ENCODE data around the gene INSYN1. TPM values are rescaled to one million over a fixed set of nuclear protein-coding genes. Genes with fewer than 3 reads are reported as not detected.
"Not testable (repeated sequence)": the region's sequence is repeated elsewhere in the genome, so short reads cannot be mapped to it uniquely, and the experiment has no call there.

INSYN1 gene
- total RNA-seq, 1 experiment from 2014 or later: not detected

GRCh38 chr15:73737535-73737934 lies 15.6 kb downstream of the INSYN1 start:
- Histone ChIP-seq H3K9ac (ENCODE audit: low read length) (no peak overlapping the region), H3K9me2 (replicated peaks; ENCODE audit: low read length) (no peaks in the 10 kb centered on the region), H2AFZ (ENCODE audit: low read length) (no peak overlapping the region), H3K9me3 (ENCODE audit: low read length) (no peaks in the 10 kb centered on the region), H3K36me3 (ENCODE audit: low read depth, low read length) (no peaks in the 10 kb centered on the region), H3K27me3 (ENCODE audit: low read length) (no peaks in the 10 kb centered on the region), H3K27ac (ENCODE audit: low read length) (no peak overlapping the region), H3K4me2 (ENCODE audit: low read length) (no peak overlapping the region), H3K4me3 (ENCODE audit: low read length) (no peak overlapping the region), H3F3A (ENCODE audit: low read length, unreplicated experiment) (no peaks in the 10 kb centered on the region), H3K79me2 (ENCODE audit: low read length) (no peaks in the 10 kb centered on the region), H4K20me1 (ENCODE audit: low read length) (no peaks in the 10 kb centered on the region), H3K4me1 (ENCODE audit: insufficient read depth, low read length) (no peaks in the 10 kb centered on the region)
- DNase-seq (no peak), ATAC-seq (no peak)
- POLR2A ChIA-PET (ENCODE audit: unreplicated experiment): no interaction called here
- no peak for TF ChIP-seq EZH2phosphoT487 (IDR thresholded peaks at IDR 0.05; ENCODE audit: borderline replicate concordance, low read length)
- no peak for TF ChIP-seq EZH2 (IDR thresholded peaks at IDR 0.05; ENCODE audit: low read length, unreplicated experiment)
- no peak for TF ChIP-seq CTCF (conservative IDR thresholded peaks at IDR 0.05; ENCODE audit: low read depth, low read length)
- no TSS peak for BruUV-seq (replicated peaks)
- intact Hi-C loops (cut with micrococcal nuclease): no loop called here
- CTCF ChIA-PET: no interaction called here

GRCh38 chr15:73732930-73733329 lies 20.2 kb downstream of the INSYN1 start:
- ChIA-PET CTCF (no interaction called here), POLR2A (ENCODE audit: unreplicated experiment) (no interaction called here)
- TF ChIP-seq EZH2phosphoT487 (IDR thresholded peaks at IDR 0.05; ENCODE audit: borderline replicate concordance, low read length): no peak
- TF ChIP-seq EZH2 (IDR thresholded peaks at IDR 0.05; ENCODE audit: low read length, unreplicated experiment): no peak
- TF ChIP-seq CTCF (conservative IDR thresholded peaks at IDR 0.05; ENCODE audit: low read depth, low read length): no peak
- Histone ChIP-seq H3K27me3 (ENCODE audit: low read length) (no peaks in the 10 kb centered on the region), H4K20me1 (ENCODE audit: low read length) (no peaks in the 10 kb centered on the region), H3F3A (ENCODE audit: low read length, unreplicated experiment) (no peaks in the 10 kb centered on the region), H3K4me1 (ENCODE audit: insufficient read depth, low read length) (no peaks in the 10 kb centered on the region), H3K79me2 (ENCODE audit: low read length) (no peaks in the 10 kb centered on the region), H3K9me3 (ENCODE audit: low read length) (no peaks in the 10 kb centered on the region), H3K4me2 (ENCODE audit: low read length) (no peak overlapping the region), H3K4me3 (ENCODE audit: low read length) (no peak overlapping the region), H3K9ac (ENCODE audit: low read length) (no peak overlapping the region), H3K36me3 (ENCODE audit: low read depth, low read length) (no peaks in the 10 kb centered on the region), H2AFZ (ENCODE audit: low read length) (no peak overlapping the region), H3K27ac (ENCODE audit: low read length) (no peak overlapping the region), H3K9me2 (replicated peaks; ENCODE audit: low read length) (no peaks in the 10 kb centered on the region)
- no TSS peak for BruUV-seq (replicated peaks)
- intact Hi-C loops (cut with micrococcal nuclease): no loop called here
- DNase-seq (peak; percentile 9), ATAC-seq (no peak)

GRCh38 chr15:73732051-73732450 lies 21.1 kb downstream of the INSYN1 start:
- not testable (repeated sequence) for H3F3A ChIP-seq (ENCODE audit: low read length, unreplicated experiment)

More at GRCh38 chr15:73732051-73732450, 21.1 kb downstream of the INSYN1 start:
- BruUV-seq (replicated peaks); intact Hi-C loops (cut with micrococcal nuclease); H3K9me2 ChIP-seq (replicated peaks; ENCODE audit: low read length); H3K4me1 ChIP-seq (ENCODE audit: insufficient read depth, low read length); ATAC-seq; H3K27ac ChIP-seq (ENCODE audit: low read length); H3K36me3 ChIP-seq (ENCODE audit: low read depth, low read length); H2AFZ ChIP-seq (ENCODE audit: low read length); H3K9ac ChIP-seq (ENCODE audit: low read length); H3K4me2 ChIP-seq (ENCODE audit: low read length); H3K27me3 ChIP-seq (ENCODE audit: low read length); POLR2A ChIA-PET (ENCODE audit: unreplicated experiment); CTCF ChIA-PET; H3K4me3 ChIP-seq (ENCODE audit: low read length); H3K9me3 ChIP-seq (ENCODE audit: low read length); H3K79me2 ChIP-seq (ENCODE audit: low read length); H4K20me1 ChIP-seq (ENCODE audit: low read length); DNase-seq: not testable (repeated sequence)
